BE2C (cell line): Measurements from ENCODE around the gene KRTAP5-4.

Experiments used
- DNase-seq: peaks from one replicate; pipeline ENCODE4 v3.0.0-alpha.2; 2020
- H3K27me3 ChIP-seq: fragments of 250-450 bp; sonication (Bioruptor Pico); 2 replicates; pipeline ENCODE4 v1.5.1; 2020; ENCODE audit warnings: mild to moderate bottlenecking
- H3K36me3 ChIP-seq: fragments of 250-450 bp; sonication (Bioruptor Pico); 2 replicates; pipeline ENCODE4 v1.5.1; 2020; ENCODE audit warnings: mild to moderate bottlenecking
- H3K4me1 ChIP-seq: fragments of 250-450 bp; sonication (Bioruptor Pico); 2 replicates; pipeline ENCODE4 v1.5.1; 2020
- H3K4me3 ChIP-seq: 2 replicates; pipeline ENCODE4 v1.5.1; 2011; ENCODE audit warnings: low read depth, low read length
- H3K9me3 ChIP-seq: fragments of 250-450 bp; sonication (Bioruptor Pico); 2 replicates; pipeline ENCODE4 v1.5.1; 2020
- TF ChIP-seq, protein P1 (sequence below): IDR thresholded peaks from 2 replicates; pipeline ENCODE4 v1.5.1; 2012; ENCODE audit warnings: mild to moderate bottlenecking, low read depth, low read length

KRTAP5-4 gene

DNA sequence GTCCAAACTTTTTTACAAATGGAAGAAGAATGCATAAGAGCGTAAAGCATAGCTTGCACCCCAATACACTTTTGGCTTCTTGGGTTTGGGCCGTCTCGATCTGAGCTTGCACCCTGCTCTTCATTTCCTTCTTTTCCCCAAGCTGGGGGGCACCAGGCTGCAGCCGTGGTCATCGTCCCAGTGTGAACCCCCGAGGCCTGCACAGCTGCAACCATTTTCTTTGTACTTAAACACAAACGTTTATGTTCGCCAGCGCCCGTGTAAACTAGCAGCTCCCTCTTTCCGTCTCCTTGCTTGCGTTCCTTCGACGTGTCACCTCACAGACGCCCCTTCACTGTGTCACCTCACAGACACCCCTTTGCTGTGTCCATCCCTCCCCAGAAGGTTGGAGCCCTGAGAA is 17.7 kb upstream of the KRTAP5-4 start:
- TF ChIP-seq, protein P1, sequence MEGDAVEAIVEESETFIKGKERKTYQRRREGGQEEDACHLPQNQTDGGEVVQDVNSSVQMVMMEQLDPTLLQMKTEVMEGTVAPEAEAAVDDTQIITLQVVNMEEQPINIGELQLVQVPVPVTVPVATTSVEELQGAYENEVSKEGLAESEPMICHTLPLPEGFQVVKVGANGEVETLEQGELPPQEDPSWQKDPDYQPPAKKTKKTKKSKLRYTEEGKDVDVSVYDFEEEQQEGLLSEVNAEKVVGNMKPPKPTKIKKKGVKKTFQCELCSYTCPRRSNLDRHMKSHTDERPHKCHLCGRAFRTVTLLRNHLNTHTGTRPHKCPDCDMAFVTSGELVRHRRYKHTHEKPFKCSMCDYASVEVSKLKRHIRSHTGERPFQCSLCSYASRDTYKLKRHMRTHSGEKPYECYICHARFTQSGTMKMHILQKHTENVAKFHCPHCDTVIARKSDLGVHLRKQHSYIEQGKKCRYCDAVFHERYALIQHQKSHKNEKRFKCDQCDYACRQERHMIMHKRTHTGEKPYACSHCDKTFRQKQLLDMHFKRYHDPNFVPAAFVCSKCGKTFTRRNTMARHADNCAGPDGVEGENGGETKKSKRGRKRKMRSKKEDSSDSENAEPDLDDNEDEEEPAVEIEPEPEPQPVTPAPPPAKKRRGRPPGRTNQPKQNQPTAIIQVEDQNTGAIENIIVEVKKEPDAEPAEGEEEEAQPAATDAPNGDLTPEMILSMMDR, result no peak

DNA sequence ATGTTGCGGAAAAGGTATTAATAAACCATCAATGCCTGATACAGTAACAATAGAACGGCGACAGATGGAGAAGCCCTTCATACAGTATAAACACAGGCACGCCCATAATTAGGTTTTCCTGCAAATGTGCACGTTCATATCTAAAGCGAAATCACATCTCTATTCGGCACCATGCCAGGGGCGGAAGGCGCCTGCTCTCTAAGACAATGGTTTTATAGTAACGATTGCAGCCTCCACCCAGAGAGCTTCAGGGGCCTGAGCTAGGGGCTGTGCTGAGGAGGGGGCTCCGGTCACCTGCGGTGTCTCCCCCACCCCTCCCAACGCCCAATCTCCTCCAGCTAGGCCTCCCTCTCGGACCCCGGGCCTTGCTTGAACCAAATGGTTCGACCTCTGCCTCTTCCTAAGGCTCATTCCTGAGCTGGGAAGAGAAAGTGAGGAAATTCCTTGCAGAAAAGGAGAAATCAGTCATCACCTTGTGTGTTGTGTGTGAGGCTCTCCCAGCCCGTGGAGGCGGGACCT is 17.2 kb upstream of the KRTAP5-4 start:
- peak; percentile 75 for DNase-seq
- Histone ChIP-seq H3K27me3 (no peaks in the 10 kb centered on the region), H3K9me3 (no peaks in the 10 kb centered on the region)

More for the DNA sequence above, 17.7 kb upstream of the KRTAP5-4 start:
- H3K4me1 ChIP-seq, result peaks cover 7% of the 10 kb centered on the region
- no peaks in the 10 kb centered on the region for H3K9me3 ChIP-seq
- H3K4me3 ChIP-seq, result peak overlapping the region; percentile 26; the same call in 1 of the 2 replicates
- no peak for DNase-seq
- no peaks in the 10 kb centered on the region for H3K36me3 ChIP-seq
- H3K27me3 ChIP-seq, result no peaks in the 10 kb centered on the region

DNA sequence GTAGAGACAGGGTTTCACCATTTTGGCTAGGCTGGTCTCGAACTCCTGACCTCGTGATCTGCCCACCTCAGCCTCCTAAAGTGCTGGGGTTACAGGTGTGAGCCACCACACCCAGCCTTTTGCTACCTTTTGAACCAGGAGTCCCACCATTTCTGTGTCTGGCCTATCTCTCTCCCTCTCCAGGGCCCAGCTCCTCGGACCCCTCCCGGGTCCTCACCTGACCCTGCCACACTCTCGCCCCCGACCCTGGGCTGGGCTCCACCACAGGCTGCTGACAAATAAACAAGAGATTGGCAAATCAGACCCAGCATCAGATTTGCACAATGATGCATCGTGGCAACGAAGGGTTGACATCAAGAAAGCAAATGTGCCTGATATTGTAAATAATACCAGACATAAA is 16.4 kb upstream of the KRTAP5-4 start:
- no peak for DNase-seq
- Histone ChIP-seq H3K4me3 (no peak overlapping the region), H3K9me3 (no peaks in the 10 kb centered on the region), H3K36me3 (no peaks in the 10 kb centered on the region), H3K27me3 (no peaks in the 10 kb centered on the region), H3K4me1 (peaks cover 7% of the 10 kb centered on the region)
- TF ChIP-seq, protein P1, result no peak

More for the DNA sequence above, 17.2 kb upstream of the KRTAP5-4 start:
- Histone ChIP-seq H3K4me1 (peaks cover 7% of the 10 kb centered on the region), H3K4me3 (peak overlapping the region; percentile 26), H3K36me3 (no peaks in the 10 kb centered on the region)
- TF ChIP-seq, protein P1, result no peak

DNA sequence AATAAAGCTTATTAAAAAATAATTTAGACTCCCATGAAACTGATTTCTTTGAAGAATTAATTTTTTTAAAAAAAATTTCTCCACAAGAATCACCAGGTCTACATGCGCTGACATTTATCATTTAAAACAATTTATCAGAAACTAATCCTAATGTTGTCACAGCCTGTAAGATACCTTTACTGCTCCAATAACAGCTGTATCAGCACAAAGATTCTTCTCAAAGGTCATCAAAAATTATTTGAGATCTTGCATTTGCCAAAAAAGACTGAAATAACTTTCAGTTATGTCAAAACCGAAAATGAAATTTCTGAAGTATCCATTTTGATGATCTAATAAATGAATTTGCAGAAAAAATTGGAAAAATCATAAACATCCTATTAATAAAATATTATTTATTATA is 15.7 kb upstream of the KRTAP5-4 start:
- Histone ChIP-seq H3K4me3 (no peak overlapping the region), H3K36me3 (no peaks in the 10 kb centered on the region), H3K27me3 (no peaks in the 10 kb centered on the region), H3K9me3 (no peaks in the 10 kb centered on the region), H3K4me1 (peaks cover 7% of the 10 kb centered on the region)
- DNase-seq, result no peak
- TF ChIP-seq, protein P1, result no peak

DNA sequence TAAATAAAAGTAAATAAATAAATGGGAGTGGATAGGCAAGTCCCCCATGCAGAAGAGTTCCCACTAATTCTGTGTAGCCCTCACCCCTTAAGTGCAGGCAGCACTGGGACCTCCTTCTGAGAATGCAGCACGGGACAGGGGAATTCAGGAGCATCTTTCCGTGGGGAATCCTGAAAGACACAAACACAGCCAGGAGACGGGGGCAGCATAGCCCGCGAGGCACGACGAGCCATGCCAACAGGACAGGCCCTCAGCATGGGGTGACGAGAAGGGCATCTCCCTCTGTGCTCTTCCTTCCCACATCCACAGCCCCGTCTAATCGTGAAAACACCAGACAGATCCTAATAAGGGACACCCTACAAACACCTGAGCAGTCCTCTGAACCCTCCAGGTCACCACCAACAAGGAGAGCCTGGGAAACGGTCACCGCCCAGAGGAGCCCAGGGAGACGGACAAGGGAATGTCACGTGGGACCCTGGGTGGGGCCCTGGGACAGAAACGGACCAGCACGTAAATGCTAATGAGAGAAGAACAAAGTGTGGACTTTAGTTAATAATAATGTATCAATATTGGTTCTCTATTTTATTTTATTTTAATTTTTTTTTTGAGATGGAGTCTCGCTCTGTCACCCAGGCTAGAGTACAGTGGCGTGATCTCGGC is 14.5 kb upstream of the KRTAP5-4 start:
- Histone ChIP-seq H3K27me3 (no peaks in the 10 kb centered on the region), H3K4me3 (no peak overlapping the region), H3K9me3 (no peaks in the 10 kb centered on the region), H3K36me3 (no peaks in the 10 kb centered on the region), H3K4me1 (peaks cover 7% of the 10 kb centered on the region)
- DNase-seq, result no peak
- TF ChIP-seq, protein P1, result no peak

DNA sequence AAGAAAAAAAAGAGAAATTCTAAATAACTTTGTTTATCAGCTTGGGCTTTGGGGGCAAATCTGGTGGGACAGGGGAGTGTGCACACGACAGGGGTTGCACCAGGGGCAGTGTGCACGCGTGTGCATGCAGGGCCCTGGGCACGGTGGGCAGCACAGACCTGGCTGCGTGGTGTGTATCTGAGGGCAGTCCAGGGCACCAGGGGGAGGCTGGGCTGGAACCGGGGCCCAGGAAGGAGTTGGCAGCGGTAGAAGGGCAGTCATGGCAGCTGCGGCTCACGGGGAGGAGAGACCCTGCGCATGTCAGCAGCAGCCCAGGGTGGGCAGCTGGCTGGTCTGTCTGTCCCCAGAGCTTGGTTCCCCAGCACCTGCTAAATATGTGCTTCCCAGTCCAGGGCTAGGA is 11.9 kb upstream of the KRTAP5-4 start:
- no peak for DNase-seq
- Histone ChIP-seq H3K36me3 (no peaks in the 10 kb centered on the region), H3K27me3 (no peaks in the 10 kb centered on the region), H3K4me1 (peaks cover 7% of the 10 kb centered on the region), H3K9me3 (no peaks in the 10 kb centered on the region), H3K4me3 (no peak overlapping the region)
- TF ChIP-seq, protein P1, result no peak
